ENCODE measurements around the gene SPIRE2. TPM values are rescaled to one million over a fixed set of nuclear protein-coding genes. Genes with fewer than 3 reads are reported as not detected.
A peak's percentile ranks its signal among the peaks of the same experiment; 100 is the strongest.

The SPIRE2 gene
- total and polyA plus RNA-seq, 9 of the 15 experiments (the other 6 are each of a cell fraction or from before 2014, with no cell fraction given): 0.70 to 7.5 (median 4.6) TPM

DNA sequence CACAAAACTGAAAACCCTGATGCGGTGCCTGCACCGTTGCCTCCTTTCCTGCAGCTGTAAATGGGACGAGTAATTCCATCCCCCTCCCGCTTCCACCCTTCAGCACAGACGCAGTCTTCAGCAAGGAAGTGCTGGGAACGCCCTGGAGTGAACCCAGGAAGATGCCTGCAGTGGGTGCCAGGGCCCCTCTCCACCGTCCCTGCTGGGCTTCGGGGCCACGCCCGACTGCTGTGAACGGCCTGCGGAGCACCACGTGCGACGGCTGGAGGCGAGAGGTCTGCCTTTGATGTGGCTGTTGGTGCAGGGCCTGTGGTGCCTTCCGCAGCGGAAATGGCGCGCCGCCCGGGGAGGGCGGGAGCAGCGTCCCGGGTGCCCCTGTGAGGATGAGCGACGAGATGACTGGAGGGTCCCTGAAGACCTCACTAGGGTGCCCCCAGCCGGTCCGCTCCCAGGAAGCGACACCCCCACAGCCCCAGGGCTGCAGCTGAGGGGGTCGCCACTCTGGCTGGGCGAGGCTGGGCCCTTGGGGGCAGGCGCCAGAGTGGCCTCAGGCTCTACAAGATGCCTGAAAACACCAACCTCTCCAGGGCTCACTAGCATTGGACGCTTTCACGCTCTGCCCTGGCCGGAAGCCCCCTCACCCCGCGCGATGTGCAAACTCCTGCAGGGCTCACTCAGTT lies 89.6 kb downstream of the SPIRE2 start (continued):
- TF ChIP-seq, protein P1, sequence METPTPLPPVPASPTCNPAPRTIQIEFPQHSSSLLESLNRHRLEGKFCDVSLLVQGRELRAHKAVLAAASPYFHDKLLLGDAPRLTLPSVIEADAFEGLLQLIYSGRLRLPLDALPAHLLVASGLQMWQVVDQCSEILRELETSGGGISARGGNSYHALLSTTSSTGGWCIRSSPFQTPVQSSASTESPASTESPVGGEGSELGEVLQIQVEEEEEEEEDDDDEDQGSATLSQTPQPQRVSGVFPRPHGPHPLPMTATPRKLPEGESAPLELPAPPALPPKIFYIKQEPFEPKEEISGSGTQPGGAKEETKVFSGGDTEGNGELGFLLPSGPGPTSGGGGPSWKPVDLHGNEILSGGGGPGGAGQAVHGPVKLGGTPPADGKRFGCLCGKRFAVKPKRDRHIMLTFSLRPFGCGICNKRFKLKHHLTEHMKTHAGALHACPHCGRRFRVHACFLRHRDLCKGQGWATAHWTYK (CRISPR knock-in tag; IDR thresholded peaks at IDR 0.05): peak; percentile 81; the same call in 1 of the 2 replicates
- TF ChIP-seq KLF10 (CRISPR knock-in tag; IDR thresholded peaks at IDR 0.05) (no peak), HNRNPL (IDR thresholded peaks at IDR 0.05; ENCODE audit: low read depth, low read length) (0 out of 2 replicates have a peak, but pooled peaks have one; percentile 57)
- TF ChIP-seq, protein P2, sequence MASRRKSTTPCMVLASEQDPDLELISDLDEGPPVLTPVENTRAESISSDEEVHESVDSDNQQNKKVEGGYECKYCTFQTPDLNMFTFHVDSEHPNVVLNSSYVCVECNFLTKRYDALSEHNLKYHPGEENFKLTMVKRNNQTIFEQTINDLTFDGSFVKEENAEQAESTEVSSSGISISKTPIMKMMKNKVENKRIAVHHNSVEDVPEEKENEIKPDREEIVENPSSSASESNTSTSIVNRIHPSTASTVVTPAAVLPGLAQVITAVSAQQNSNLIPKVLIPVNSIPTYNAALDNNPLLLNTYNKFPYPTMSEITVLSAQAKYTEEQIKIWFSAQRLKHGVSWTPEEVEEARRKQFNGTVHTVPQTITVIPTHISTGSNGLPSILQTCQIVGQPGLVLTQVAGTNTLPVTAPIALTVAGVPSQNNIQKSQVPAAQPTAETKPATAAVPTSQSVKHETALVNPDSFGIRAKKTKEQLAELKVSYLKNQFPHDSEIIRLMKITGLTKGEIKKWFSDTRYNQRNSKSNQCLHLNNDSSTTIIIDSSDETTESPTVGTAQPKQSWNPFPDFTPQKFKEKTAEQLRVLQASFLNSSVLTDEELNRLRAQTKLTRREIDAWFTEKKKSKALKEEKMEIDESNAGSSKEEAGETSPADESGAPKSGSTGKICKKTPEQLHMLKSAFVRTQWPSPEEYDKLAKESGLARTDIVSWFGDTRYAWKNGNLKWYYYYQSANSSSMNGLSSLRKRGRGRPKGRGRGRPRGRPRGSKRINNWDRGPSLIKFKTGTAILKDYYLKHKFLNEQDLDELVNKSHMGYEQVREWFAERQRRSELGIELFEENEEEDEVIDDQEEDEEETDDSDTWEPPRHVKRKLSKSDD (conservative IDR thresholded peaks at IDR 0.05; ENCODE audit: low read length): no peak
- TF ChIP-seq, protein P3, sequence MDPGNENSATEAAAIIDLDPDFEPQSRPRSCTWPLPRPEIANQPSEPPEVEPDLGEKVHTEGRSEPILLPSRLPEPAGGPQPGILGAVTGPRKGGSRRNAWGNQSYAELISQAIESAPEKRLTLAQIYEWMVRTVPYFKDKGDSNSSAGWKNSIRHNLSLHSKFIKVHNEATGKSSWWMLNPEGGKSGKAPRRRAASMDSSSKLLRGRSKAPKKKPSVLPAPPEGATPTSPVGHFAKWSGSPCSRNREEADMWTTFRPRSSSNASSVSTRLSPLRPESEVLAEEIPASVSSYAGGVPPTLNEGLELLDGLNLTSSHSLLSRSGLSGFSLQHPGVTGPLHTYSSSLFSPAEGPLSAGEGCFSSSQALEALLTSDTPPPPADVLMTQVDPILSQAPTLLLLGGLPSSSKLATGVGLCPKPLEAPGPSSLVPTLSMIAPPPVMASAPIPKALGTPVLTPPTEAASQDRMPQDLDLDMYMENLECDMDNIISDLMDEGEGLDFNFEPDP (CRISPR knock-in tag; IDR thresholded peaks at IDR 0.05): no peak

All from K562 (cell line).